Lower leg skin (tissue), 4 donors: ENCODE results near the gene NUDT19. TPM values are rescaled to one million over a fixed set of nuclear protein-coding genes. Genes with fewer than 3 reads are reported as not detected.
"Not testable (repeated sequence)": the region's sequence is repeated elsewhere in the genome, so short reads cannot be mapped to it uniquely, and the experiment has no call there.

Source experiments
- DNase-seq, 2 donors: peaks; one replicate each; pipeline ENCODE4 v3.0.0-alpha.2; 2019; ENCODE audit warnings: low spot score in 2 of 2
- H3K4me3 ChIP-seq: fragments of 200-600 bp; sonication (generic); 2 replicates; pipeline ENCODE4 v1.5.1; 2017; ENCODE audit warnings: mild to moderate bottlenecking, low read depth; ENCODE audit not compliant: poor library complexity, severe bottlenecking
- CTCF ChIP-seq, 3 donors: fragments of 450-650 bp; IDR thresholded peaks; one replicate each; pipeline ENCODE4 v1.5.1; 2016; ENCODE audit warnings: antibody characterized with exemption in 3 of 3, mild to moderate bottlenecking in 3 of 3, moderate library complexity in 2 of 3
- POLR2A ChIP-seq, 2 donors: fragments of 450-650 bp; IDR thresholded peaks; one replicate each; pipeline ENCODE4 v1.6.1; 2016 to 2017; ENCODE audit warnings: antibody characterized with exemption in 2 of 2, mild to moderate bottlenecking in 1 of 2, moderate library complexity in 1 of 2
- WGBS, 2 donors: methylation state at CpG; one replicate each; pipeline ENCODE4 v1.1.5; 2018; 5-methylcytosine and 5-hydroxymethylcytosine counted together
- intact Hi-C: fragments of 100-400 bp; cut with DNase I; formaldehyde crosslinking; loops from one replicate; pipeline ENCODE4 v1.15.0; 2023; ENCODE audit warnings: low total_unique reads
- total RNA-seq, 4 donors: library from RNA; depleted of rRNA; stranded (reverse); fragments of >200 nt; gene quantifications; one replicate each; pipeline ENCODE4 v1.1.0, GENCODE V29; 2016

The NUDT19 gene
- total RNA-seq, 4 donors from 2014 or later: 14.8 to 19.2 (median 18.6) TPM

GRCh38 chr19:32651729-32652140, 39.9 kb upstream of the NUDT19 start:
- 74 to 76% methylated on average over 8 of the region's 8 CpGs for WGBS, 2 donors
- intact Hi-C loops: no loop called here
- DNase-seq: no peak
- TF ChIP-seq POLR2A (IDR thresholded peaks at IDR 0.05) (no peak), CTCF (IDR thresholded peaks at IDR 0.05) (no peak)
- no peak overlapping the region for H3K4me3 ChIP-seq

GRCh38 chr19:32652331-32652730, 39.3 kb upstream of the NUDT19 start:
- WGBS, 2 donors: 93 to 94% methylated on average over 13 of the region's 13 CpGs
- not testable (repeated sequence) for DNase-seq

GRCh38 chr19:32652894-32653598, 38.6 kb upstream of the NUDT19 start:
- intact Hi-C loops: no loop called here
- no peak overlapping the region for H3K4me3 ChIP-seq
- TF ChIP-seq CTCF (IDR thresholded peaks at IDR 0.05) (no peak), POLR2A (IDR thresholded peaks at IDR 0.05) (no peak)
- 62 to 75% methylated on average over 12 of the region's 12 CpGs for WGBS, 2 donors
- DNase-seq: no peak

More at GRCh38 chr19:32652331-32652730, 39.3 kb upstream of the NUDT19 start:
- H3K4me3 ChIP-seq, intact Hi-C loops: not testable (repeated sequence)

GRCh38 chr19:32653599-32653915, 38.1 kb upstream of the NUDT19 start:
- no peak overlapping the region for H3K4me3 ChIP-seq
- no peak for TF ChIP-seq CTCF (IDR thresholded peaks at IDR 0.05)
- no peak for TF ChIP-seq POLR2A (IDR thresholded peaks at IDR 0.05)
- no peak for DNase-seq
- WGBS, 2 donors: 79 to 83% methylated on average over 15 of the region's 15 CpGs
- intact Hi-C loops: no loop called here

- 97 to 98% methylated on average over 8 of the region's 8 CpGs for WGBS, 2 donors
- DNase-seq, intact Hi-C loops: not testable (repeated sequence)
These were observed 35.2 kb upstream of the NUDT19 start for GRCh38 chr19:32656379-32656778.

GRCh38 chr19:32658075-32658474, 33.5 kb upstream of the NUDT19 start:
- WGBS, 2 donors: 89 to 90% methylated on average over 10 of the region's 10 CpGs
- H3K4me3 ChIP-seq: no peak overlapping the region
- TF ChIP-seq CTCF (IDR thresholded peaks at IDR 0.05) (no peak), POLR2A (IDR thresholded peaks at IDR 0.05) (no peak)
- no peak for DNase-seq
- intact Hi-C loops: no loop called here

More at GRCh38 chr19:32656379-32656778, 35.2 kb upstream of the NUDT19 start:
- not testable (repeated sequence) for H3K4me3 ChIP-seq

GRCh38 chr19:32658527-32658926, 33.1 kb upstream of the NUDT19 start:
- 84 to 91% methylated on average over 10 of the region's 10 CpGs for WGBS, 2 donors
- TF ChIP-seq CTCF (IDR thresholded peaks at IDR 0.05) (no peak), POLR2A (IDR thresholded peaks at IDR 0.05) (no peak)
- intact Hi-C loops: no loop called here
- no peak for DNase-seq
- H3K4me3 ChIP-seq: no peak overlapping the region
